Thymus (tissue), 11 donors: Measurements from ENCODE around the gene ARSK. TPM values are rescaled to one million over a fixed set of nuclear protein-coding genes. Genes with fewer than 3 reads are reported as not detected.

Experiments
- DNase-seq, 9 donors: peaks; one replicate each; pipeline ENCODE4 v3.0.0-alpha.2; 2013; ENCODE audit warnings: low spot score in 9 of 9, low read depth in 6 of 9, missing footprints in 1 of 9
- H3K27ac ChIP-seq, 2 donors: one replicate each; pipeline ENCODE4 v1.5.1; 2013; ENCODE audit warnings: control low read depth in 1 of 2, low read depth in 1 of 2, low read length in 1 of 2, mild to moderate bottlenecking in 1 of 2, moderate library complexity in 1 of 2
- H3K27me3 ChIP-seq, 2 donors: one replicate each; pipeline ENCODE4 v1.5.1; 2013; ENCODE audit warnings: low read length in 1 of 2; ENCODE audit not compliant: control insufficient read depth in 2 of 2, insufficient read depth in 1 of 2
- H3K36me3 ChIP-seq, 2 donors: one replicate each; pipeline ENCODE4 v1.5.1; 2013; ENCODE audit warnings: low read length in 1 of 2, mild to moderate bottlenecking in 1 of 2, moderate library complexity in 1 of 2; ENCODE audit not compliant: control insufficient read depth in 2 of 2, insufficient read depth in 2 of 2
- H3K4me1 ChIP-seq, 2 donors: one replicate each; pipeline ENCODE4 v1.5.1; 2013; ENCODE audit warnings: low read length in 2 of 2; ENCODE audit not compliant: control insufficient read depth in 2 of 2, insufficient read depth in 2 of 2
- H3K4me3 ChIP-seq, 2 donors: one replicate each; pipeline ENCODE4 v1.5.1; 2013; ENCODE audit warnings: low read length in 2 of 2, control low read depth in 1 of 2, mild to moderate bottlenecking in 1 of 2
- H3K9me3 ChIP-seq, 2 donors: one replicate each; pipeline ENCODE4 v1.5.1; 2013; ENCODE audit warnings: low read length in 1 of 2, mild to moderate bottlenecking in 1 of 2; ENCODE audit not compliant: control insufficient read depth in 2 of 2, insufficient read depth in 1 of 2
- WGBS: extraction: QIAGEN DNeasy Blood & Tissue Kit; methylation state at CpG from one replicate; pipeline ENCODE4 v1.1.7; 2013; 5-methylcytosine and 5-hydroxymethylcytosine counted together
- polyA plus RNA-seq: library from polyadenylated mRNA; stranded (reverse); fragments of 200-250 nt; gene quantifications from one replicate; pipeline ENCODE4 v1.2.3, GENCODE V29; 2013
- total RNA-seq: library from RNA; stranded (reverse); fragments of 120-200 nt; gene quantifications from one replicate; pipeline ENCODE4 v1.2.4, GENCODE V29; 2013
- donor health status: healthy.

The ARSK gene
- total and polyA plus RNA-seq, 2 donors = 4.6 to 5.3 TPM

- DNase-seq = peak in 5 of 9 donors; percentile 30 to 72 (median 50)
- Histone ChIP-seq H3K4me1 (peaks cover 21% of the 10 kb centered on the region in 2 donors), H3K36me3 (no peaks in the 10 kb centered on the region), H3K4me3 (peak overlapping the region; percentile 27 to 67), H3K9me3 (no peaks in the 10 kb centered on the region), H3K27me3 (peaks cover 3 to 29% of the 10 kb centered on the region in 2 donors), H3K27ac (peak overlapping the region in 1 of 2 donors; percentile 15)
- WGBS = 3% methylated on average over 92 of the region's 92 CpGs
These were observed 66.3 kb downstream of the ARSK start for GRCh38 chr5:95620870-95621838.

GRCh38 chr5:95621839-95622629, 67.1 kb downstream of the ARSK start:
- Histone ChIP-seq H3K9me3 (no peaks in the 10 kb centered on the region), H3K4me1 (peaks cover 21% of the 10 kb centered on the region in 2 donors), H3K36me3 (no peaks in the 10 kb centered on the region), H3K27me3 (peaks cover 3 to 29% of the 10 kb centered on the region in 2 donors), H3K27ac (peak overlapping the region; percentile 1 to 56), H3K4me3 (no peak overlapping the region)
- peak in 6 of 9 donors; percentile 48 to 81 (median 62) for DNase-seq
- WGBS = 20% methylated on average over 8 of the region's 8 CpGs

- H3K4me3 ChIP-seq = no peak overlapping the region
- H3K27me3 ChIP-seq = peaks cover 3 to 29% of the 10 kb centered on the region in 2 donors
- peaks cover 21% of the 10 kb centered on the region in 2 donors for H3K4me1 ChIP-seq
- 95% methylated on average over 5 of the region's 5 CpGs for WGBS
- no peaks in the 10 kb centered on the region for H3K9me3 ChIP-seq
- DNase-seq = no peak
- H3K36me3 ChIP-seq = no peaks in the 10 kb centered on the region
- H3K27ac ChIP-seq = no peak overlapping the region
These were observed 68.8 kb downstream of the ARSK start for GRCh38 chr5:95623706-95624105.

DNA sequence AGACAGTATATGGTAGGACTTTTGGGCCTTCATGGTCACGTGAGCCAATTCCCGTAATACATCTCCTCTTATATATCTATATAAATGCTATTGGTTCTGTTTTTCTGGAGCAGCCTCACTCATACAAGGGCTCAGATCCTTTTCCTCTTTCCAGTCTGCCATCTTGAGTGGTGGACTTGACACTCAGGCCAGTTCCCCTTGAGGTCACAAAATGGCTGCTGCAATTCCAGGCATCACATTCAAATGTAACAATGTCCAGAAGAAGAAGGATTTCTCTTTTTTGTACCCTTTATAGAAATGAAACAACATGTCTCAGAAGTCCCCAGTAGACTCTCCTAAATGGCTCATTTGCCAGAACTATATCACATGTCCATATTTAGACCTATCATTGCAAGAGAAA, 69.5 kb downstream of the ARSK start:
- DNase-seq = no peak
- H3K4me1 ChIP-seq = peaks cover 21% of the 10 kb centered on the region in 2 donors

GRCh38 chr5:95626701-95627100, 71.8 kb downstream of the ARSK start:
- Histone ChIP-seq H3K4me1 (peaks cover 7 to 13% of the 10 kb centered on the region in 2 donors), H3K27ac (no peak overlapping the region), H3K9me3 (no peaks in the 10 kb centered on the region), H3K36me3 (no peaks in the 10 kb centered on the region), H3K4me3 (no peak overlapping the region), H3K27me3 (peaks cover 0 to 3% of the 10 kb centered on the region in 2 donors)
- WGBS = 96% methylated on average over 1 of the region's 1 CpG
- DNase-seq = no peak

More for the DNA sequence above, 69.5 kb downstream of the ARSK start:
- H3K9me3 ChIP-seq = no peaks in the 10 kb centered on the region
- 97% methylated on average over 2 of the region's 2 CpGs for WGBS
- H3K36me3 ChIP-seq = no peaks in the 10 kb centered on the region
- H3K4me3 ChIP-seq = no peak overlapping the region
- no peak overlapping the region for H3K27ac ChIP-seq
- H3K27me3 ChIP-seq = peaks cover 3 to 22% of the 10 kb centered on the region in 2 donors

DNA sequence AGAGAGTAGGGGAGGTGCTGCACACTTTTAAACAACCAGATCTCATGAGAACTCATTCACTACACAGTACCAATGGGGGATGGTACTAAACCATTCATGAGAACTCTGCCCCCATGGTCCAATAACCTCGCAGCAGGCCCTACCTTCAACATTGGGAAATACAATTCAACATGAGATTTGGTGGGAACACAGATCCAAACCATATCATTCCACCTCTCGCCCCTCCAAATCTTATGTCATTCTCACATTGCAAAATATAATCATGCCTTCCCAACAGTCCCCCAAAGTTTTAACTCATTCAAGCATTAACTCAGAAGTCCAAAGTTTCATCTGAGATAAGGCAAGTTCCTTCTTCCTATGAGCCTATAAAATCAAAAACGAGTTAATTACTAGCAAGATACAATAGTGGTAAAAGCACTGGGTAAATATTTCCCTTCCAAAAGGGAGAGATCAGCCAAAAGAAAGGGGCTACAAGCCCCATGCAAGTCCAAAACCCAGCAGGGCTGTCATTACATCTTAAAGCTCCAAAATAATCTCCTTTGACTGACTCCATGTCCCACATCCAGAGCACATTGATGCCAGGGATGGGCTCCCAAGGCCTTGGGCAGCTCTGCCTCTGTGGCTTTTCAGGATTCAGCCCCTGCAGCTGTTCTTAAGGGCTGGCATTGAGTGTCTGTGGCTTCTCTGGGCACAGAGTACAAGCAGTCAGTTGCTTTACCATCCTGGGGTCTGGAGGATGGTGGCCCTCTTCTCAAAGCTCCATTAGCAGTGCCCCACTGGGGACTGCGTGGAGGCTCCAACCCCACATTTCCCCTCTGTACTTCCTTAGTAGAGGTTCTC, 73.3 kb downstream of the ARSK start:
- no peak overlapping the region for H3K27ac ChIP-seq

DNA sequence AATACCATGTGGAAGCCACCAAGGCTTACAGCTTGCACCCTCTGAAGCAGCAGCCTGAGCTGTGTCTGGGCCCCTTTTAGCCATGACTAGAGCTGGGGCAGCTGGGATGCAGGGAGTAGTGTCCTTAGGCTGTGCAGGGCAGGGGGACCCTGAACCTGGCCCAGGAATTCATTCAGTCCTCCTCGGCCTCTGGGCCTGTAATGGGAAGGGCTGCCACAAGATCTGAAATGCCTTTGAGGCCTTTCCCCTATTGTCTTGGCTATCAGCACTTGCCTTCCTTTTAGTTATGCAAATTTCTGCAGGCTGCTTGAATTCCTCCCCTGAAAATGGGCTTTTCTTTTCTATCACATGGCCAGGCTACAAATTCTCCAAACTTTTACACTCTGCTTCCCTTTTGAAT, 74.0 kb downstream of the ARSK start:
- Histone ChIP-seq H3K27ac (no peak overlapping the region), H3K36me3 (no peaks in the 10 kb centered on the region), H3K9me3 (no peaks in the 10 kb centered on the region), H3K27me3 (no peaks in the 10 kb centered on the region), H3K4me1 (peaks cover 0 to 2% of the 10 kb centered on the region in 2 donors), H3K4me3 (no peak overlapping the region)
- 98% methylated on average over 1 of the region's 1 CpG for WGBS
- no peak for DNase-seq

More for the DNA sequence above, 73.3 kb downstream of the ARSK start:
- Histone ChIP-seq H3K4me1 (peaks cover 2 to 3% of the 10 kb centered on the region in 2 donors), H3K27me3 (no peaks in the 10 kb centered on the region), H3K36me3 (no peaks in the 10 kb centered on the region), H3K4me3 (no peak overlapping the region), H3K9me3 (no peaks in the 10 kb centered on the region)
- WGBS = 94% methylated on average over 4 of the region's 4 CpGs
- no peak for DNase-seq

- Histone ChIP-seq H3K36me3 (no peaks in the 10 kb centered on the region), H3K4me3 (no peak overlapping the region), H3K4me1 (peaks cover 0 to 2% of the 10 kb centered on the region in 2 donors), H3K9me3 (no peaks in the 10 kb centered on the region), H3K27ac (no peak overlapping the region), H3K27me3 (no peaks in the 10 kb centered on the region)
- no peak for DNase-seq
- 99% methylated on average over 5 of the region's 5 CpGs for WGBS
These were observed 75.6 kb downstream of the ARSK start for GRCh38 chr5:95630394-95630917.
